Measurements from ENCODE around the gene PTPRG. TPM values are rescaled to one million over a fixed set of nuclear protein-coding genes. Genes with fewer than 3 reads are reported as not detected.

The PTPRG gene
- total and polyA plus RNA-seq, 8 donors = 50.9 to 88.4 (median 54.4) TPM

DNA sequence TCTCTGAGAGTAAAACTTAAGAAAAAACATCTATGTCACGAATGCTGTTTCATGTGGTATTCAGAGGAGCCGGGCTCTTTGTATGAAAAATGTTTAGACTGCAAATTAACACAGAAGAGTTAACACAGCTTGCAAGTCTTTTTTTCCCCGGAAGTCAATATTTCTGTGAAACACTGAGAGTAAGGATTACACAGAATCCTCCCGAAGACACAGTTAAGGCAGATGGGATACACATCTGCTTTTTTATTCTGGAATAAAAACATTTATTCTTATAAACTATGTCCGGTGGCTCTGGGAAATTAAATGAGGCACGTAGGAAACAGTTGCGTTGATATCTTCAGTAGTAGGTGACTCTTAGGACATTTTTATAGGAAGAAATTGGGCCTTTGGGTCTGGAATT lies 180.6 kb downstream of the PTPRG start:
- Histone ChIP-seq H3K36me3 (no peaks in the 10 kb centered on the region), H3K9me3 (no peaks in the 10 kb centered on the region), H3K27ac (no peak overlapping the region), H3K27me3 (no peaks in the 10 kb centered on the region), H3K4me1 (no peaks in the 10 kb centered on the region), H3K4me3 (no peak overlapping the region)
- ATAC-seq = no peak
- no peak for DNase-seq
- TF ChIP-seq, protein P1, sequence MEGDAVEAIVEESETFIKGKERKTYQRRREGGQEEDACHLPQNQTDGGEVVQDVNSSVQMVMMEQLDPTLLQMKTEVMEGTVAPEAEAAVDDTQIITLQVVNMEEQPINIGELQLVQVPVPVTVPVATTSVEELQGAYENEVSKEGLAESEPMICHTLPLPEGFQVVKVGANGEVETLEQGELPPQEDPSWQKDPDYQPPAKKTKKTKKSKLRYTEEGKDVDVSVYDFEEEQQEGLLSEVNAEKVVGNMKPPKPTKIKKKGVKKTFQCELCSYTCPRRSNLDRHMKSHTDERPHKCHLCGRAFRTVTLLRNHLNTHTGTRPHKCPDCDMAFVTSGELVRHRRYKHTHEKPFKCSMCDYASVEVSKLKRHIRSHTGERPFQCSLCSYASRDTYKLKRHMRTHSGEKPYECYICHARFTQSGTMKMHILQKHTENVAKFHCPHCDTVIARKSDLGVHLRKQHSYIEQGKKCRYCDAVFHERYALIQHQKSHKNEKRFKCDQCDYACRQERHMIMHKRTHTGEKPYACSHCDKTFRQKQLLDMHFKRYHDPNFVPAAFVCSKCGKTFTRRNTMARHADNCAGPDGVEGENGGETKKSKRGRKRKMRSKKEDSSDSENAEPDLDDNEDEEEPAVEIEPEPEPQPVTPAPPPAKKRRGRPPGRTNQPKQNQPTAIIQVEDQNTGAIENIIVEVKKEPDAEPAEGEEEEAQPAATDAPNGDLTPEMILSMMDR (IDR thresholded peaks at IDR 0.05) = no peak
- intact Hi-C loops (cut with DNase I) = no loop called here

DNA sequence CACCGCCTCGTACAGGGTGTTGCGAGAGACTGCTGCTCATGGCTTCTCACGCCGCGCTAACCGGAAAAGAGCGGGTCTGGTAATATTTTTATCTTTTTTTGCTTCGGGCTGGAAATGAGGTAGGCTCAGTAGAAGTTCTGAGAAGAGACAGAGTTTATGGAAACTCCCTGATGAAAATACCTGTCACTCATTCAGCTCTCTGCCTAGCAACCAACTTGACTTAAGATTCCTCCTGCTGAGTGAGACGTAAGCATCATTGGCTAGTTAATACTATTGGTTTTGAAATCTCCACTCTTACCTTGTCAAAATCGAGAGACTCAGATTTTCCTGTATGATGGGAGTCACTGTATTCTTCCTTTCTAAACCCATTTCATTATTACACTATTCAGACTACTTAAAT lies 181.7 kb downstream of the PTPRG start:
- intact Hi-C loops (cut with DNase I) = no loop called here
- TF ChIP-seq, protein P1 (IDR thresholded peaks at IDR 0.05) = no peak
- ATAC-seq (no peak), DNase-seq (no peak)
- Histone ChIP-seq H3K27ac (no peak overlapping the region), H3K9me3 (no peaks in the 10 kb centered on the region), H3K4me1 (no peaks in the 10 kb centered on the region), H3K4me3 (no peak overlapping the region), H3K27me3 (no peaks in the 10 kb centered on the region), H3K36me3 (no peaks in the 10 kb centered on the region)

DNA sequence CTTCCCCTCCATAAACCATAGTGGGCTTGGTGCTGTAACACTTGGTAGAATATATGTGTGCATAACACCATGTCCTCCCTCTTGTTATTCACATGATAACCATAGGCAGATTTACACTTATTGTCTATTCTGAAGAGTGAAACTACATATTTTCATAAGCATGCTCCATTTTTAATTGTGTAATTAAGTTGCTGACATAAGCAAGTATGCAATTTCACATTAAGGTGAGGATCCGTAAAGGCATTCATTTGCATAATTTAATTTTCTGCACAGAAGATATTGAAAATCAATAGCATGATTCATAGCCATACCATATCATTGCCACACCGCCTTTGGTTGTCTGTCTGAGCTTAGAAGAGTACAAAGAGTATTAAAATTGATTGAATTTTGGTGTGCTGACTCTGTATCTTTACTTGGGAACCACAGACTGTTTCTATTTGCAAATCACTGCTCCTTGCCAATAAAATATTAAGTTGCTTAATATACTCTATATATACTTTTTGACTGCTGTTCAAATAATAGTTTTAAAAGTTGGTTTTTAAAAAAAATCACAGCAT lies 182.4 kb downstream of the PTPRG start:
- H3K36me3 ChIP-seq = no peaks in the 10 kb centered on the region
- no peak overlapping the region for H3K4me3 ChIP-seq
- TF ChIP-seq, protein P1 (IDR thresholded peaks at IDR 0.05) = no peak
- no peak overlapping the region for H3K27ac ChIP-seq
- DNase-seq (no peak), ATAC-seq (no peak)
- intact Hi-C loops (cut with DNase I) = no loop called here
- H3K4me1 ChIP-seq = no peaks in the 10 kb centered on the region
- no peaks in the 10 kb centered on the region for H3K27me3 ChIP-seq
- H3K9me3 ChIP-seq = no peaks in the 10 kb centered on the region

DNA sequence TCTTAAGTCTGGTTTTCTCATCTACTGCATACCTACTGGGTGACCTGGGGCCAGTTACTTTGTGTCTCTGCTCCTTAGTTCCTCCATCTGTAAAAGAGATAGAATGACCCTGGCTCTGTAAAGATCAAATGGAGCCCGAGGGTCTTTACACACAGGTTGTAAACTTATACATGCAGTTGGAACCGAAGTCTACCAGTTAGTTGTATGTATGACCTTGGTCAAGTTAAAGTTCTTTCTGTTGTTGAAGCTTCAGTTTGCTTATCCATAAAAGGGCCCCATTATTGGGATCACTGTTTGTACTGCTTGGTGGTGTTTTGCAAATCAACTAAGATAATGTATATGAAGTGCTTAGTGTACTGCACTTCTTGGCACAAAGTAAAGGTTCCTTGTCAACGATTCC lies 186.9 kb downstream of the PTPRG start:
- TF ChIP-seq, protein P1 (IDR thresholded peaks at IDR 0.05) = no peak
- Histone ChIP-seq H3K4me1 (no peaks in the 10 kb centered on the region), H3K9me3 (no peaks in the 10 kb centered on the region), H3K27ac (no peak overlapping the region), H3K27me3 (no peaks in the 10 kb centered on the region), H3K36me3 (no peaks in the 10 kb centered on the region), H3K4me3 (no peak overlapping the region)
- DNase-seq (no peak), ATAC-seq (no peak)
- intact Hi-C loops (cut with DNase I) = no loop called here

DNA sequence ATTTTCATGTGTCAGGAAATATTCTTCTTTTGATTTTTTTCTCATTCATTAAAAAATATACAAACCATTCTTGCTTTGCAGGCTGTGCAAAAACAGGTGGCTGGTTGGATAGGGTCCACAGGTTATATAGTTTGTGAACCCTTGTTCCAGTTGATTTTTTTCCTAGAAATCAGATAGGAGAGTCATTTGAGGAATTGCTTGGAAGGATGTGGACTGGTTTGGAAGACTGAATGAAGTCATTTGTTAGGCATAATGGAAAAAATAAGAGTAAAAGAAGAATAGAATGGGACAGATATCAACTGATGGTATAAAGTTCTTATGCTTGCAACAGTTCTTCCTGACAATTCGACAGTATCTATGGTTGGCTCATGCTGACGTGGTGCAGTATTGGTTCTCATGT lies 189.4 kb downstream of the PTPRG start:
- H3K9me3 ChIP-seq = no peaks in the 10 kb centered on the region
- ATAC-seq (no peak), DNase-seq (no peak)
- H3K27ac ChIP-seq = no peak overlapping the region
- TF ChIP-seq, protein P1 (IDR thresholded peaks at IDR 0.05) = no peak
- intact Hi-C loops (cut with DNase I) = no loop called here
- H3K4me1 ChIP-seq = no peaks in the 10 kb centered on the region
- no peaks in the 10 kb centered on the region for H3K36me3 ChIP-seq
- H3K27me3 ChIP-seq = no peaks in the 10 kb centered on the region
- no peak overlapping the region for H3K4me3 ChIP-seq

All from left lung (tissue), 10 donors.